K562 (cell line): ENCODE data around the gene RACK1. TPM values are rescaled to one million over a fixed set of nuclear protein-coding genes. Genes with fewer than 3 reads are reported as not detected.

Source experiments
- CBFB ChIP-seq: sonication (generic); formaldehyde crosslinking; IDR thresholded peaks from 2 replicates; pipeline ENCODE4 v1.4.0; 2020; ENCODE audit warnings: mild to moderate bottlenecking, missing genetic modification reagents
- CSDE1 ChIP-seq, 2 experiments: fragments of 450-650 bp; IDR thresholded peaks; 2 replicates each; pipeline ENCODE4 v1.6.1; 2016; ENCODE audit warnings: mild to moderate bottlenecking in 1 of 2
- FOXA3 ChIP-seq, 2 experiments: fragments of 450-650 bp in 1 of 2; sonication (generic) in 1 of 2; formaldehyde crosslinking; IDR thresholded peaks in 1 of 2; conservative IDR thresholded peaks in 1 of 2; 2 replicates each; pipeline versions ENCODE4 v1.4.0 to v1.8.0; 2020 to 2022; ENCODE audit warnings: mild to moderate bottlenecking in 2 of 2, missing genetic modification reagents in 1 of 2
- GTF2A2 ChIP-seq: IDR thresholded peaks from 2 replicates; pipeline ENCODE4 v1.6.1; 2016; ENCODE audit warnings: mild to moderate bottlenecking, missing genetic modification characterization, missing compliant biosample characterization
- HEY1 ChIP-seq: fragments of 250-450 bp; sonication (Bioruptor Pico); IDR thresholded peaks from 2 replicates; pipeline ENCODE4 v1.5.0; 2020; ENCODE audit warnings: mild to moderate bottlenecking, moderate library complexity, borderline replicate concordance
- HMG20A ChIP-seq: fragments of 450-650 bp; formaldehyde crosslinking; conservative IDR thresholded peaks from 2 replicates; pipeline ENCODE4 v1.4.0; 2020; ENCODE audit warnings: mild to moderate bottlenecking, mixed read lengths
- HNRNPH1 ChIP-seq: fragments of 200-400 bp; formaldehyde crosslinking; optimal IDR thresholded peaks from 2 replicates; pipeline ENCODE3; 2017; ENCODE audit warnings: low read depth, mild to moderate bottlenecking, low read length, moderate library complexity
- IFI16 ChIP-seq: fragments of 250-450 bp; sonication (Bioruptor Pico); IDR thresholded peaks from 2 replicates; pipeline ENCODE4 v2.1.2; 2022; ENCODE audit warnings: mild to moderate bottlenecking, inconsistent platforms
- MAFG ChIP-seq: fragments of 450-650 bp; conservative IDR thresholded peaks from 2 replicates; pipeline ENCODE4 v1.6.1; 2016; ENCODE audit warnings: missing genetic modification characterization, missing compliant biosample characterization
- MCM5 ChIP-seq: fragments of 450-650 bp; IDR thresholded peaks from 2 replicates; pipeline ENCODE4 v1.6.1; 2016; ENCODE audit warnings: low read depth
- NCOA1 ChIP-seq: fragments of 450-650 bp; IDR thresholded peaks from 2 replicates; pipeline ENCODE4 v1.6.1; 2016; ENCODE audit warnings: low read depth
- NFE2 ChIP-seq: IDR thresholded peaks from 2 replicates; pipeline ENCODE4 v1.6.1; 2014; ENCODE audit warnings: antibody characterized with exemption, low read depth
- PBX2 ChIP-seq, 2 experiments: IDR thresholded peaks in 1 of 2; conservative IDR thresholded peaks in 1 of 2; 2 replicates each; pipeline ENCODE4 v1.6.1; 2016; ENCODE audit warnings: low read depth in 2 of 2, mild to moderate bottlenecking in 1 of 2, missing compliant biosample characterization in 1 of 2, missing genetic modification characterization in 1 of 2, moderate library complexity in 1 of 2
- PCBP1 ChIP-seq: fragments of 200-400 bp; formaldehyde crosslinking; IDR thresholded peaks from 2 replicates; pipeline ENCODE4 v1.6.1; 2018; ENCODE audit warnings: mild to moderate bottlenecking, low read depth, low read length; ENCODE audit not compliant: poor library complexity, severe bottlenecking
- SIN3A ChIP-seq, 2 experiments: fragments of 150-350 bp in 1 of 2; IDR thresholded peaks; 2 replicates each; pipeline ENCODE4 v1.6.1; 2011 to 2016; ENCODE audit warnings: borderline replicate concordance in 2 of 2, low read depth in 2 of 2, low read length in 2 of 2, mild to moderate bottlenecking in 2 of 2, moderate library complexity in 2 of 2; ENCODE audit not compliant: control insufficient read depth in 1 of 2
- SNAPC5 ChIP-seq: fragments of 250-450 bp; sonication (Bioruptor Pico); IDR thresholded peaks from 2 replicates; pipeline ENCODE4 v1.8.0; 2021; ENCODE audit warnings: moderate library complexity, mild to moderate bottlenecking, inconsistent platforms
- TARDBP ChIP-seq: fragments of 450-650 bp; IDR thresholded peaks from 2 replicates; pipeline ENCODE4 v1.6.1; 2016
- THAP12 ChIP-seq: fragments of 250-450 bp; sonication (Bioruptor Pico); IDR thresholded peaks from 2 replicates; pipeline ENCODE4 v1.9.0; 2021; ENCODE audit warnings: mild to moderate bottlenecking, inconsistent platforms
- ZFX ChIP-seq: sonication (generic); formaldehyde crosslinking; IDR thresholded peaks from 2 replicates; pipeline ENCODE4 v1.8.0; 2022; ENCODE audit warnings: mild to moderate bottlenecking, missing genetic modification reagents, moderate library complexity
- ZNF143 ChIP-seq: sonication (generic); formaldehyde crosslinking; IDR thresholded peaks from 2 replicates; pipeline ENCODE4 v1.9.0; 2022; ENCODE audit warnings: mild to moderate bottlenecking, missing genetic modification reagents
- ZNF655 ChIP-seq: fragments of 250-450 bp; sonication (Bioruptor Pico); IDR thresholded peaks from 2 replicates; pipeline ENCODE4 v1.5.0; 2021
- ZNF717 ChIP-seq: fragments of 250-450 bp; sonication (Bioruptor Pico); IDR thresholded peaks from 2 replicates; pipeline ENCODE4 v1.5.0; 2021
- ZSCAN32 ChIP-seq: fragments of 450-650 bp; formaldehyde crosslinking; IDR thresholded peaks from 2 replicates; pipeline ENCODE4 v1.4.0; 2020; ENCODE audit warnings: mild to moderate bottlenecking, moderate library complexity
- polyA plus RNA-seq, 8 experiments: library from polyadenylated mRNA; depleted of rRNA in 4 of 8; stranded (reverse) in 5 of 8; unstranded in 3 of 8; fragments of >200 nt; fragmentation: Nextera tagmentation in 2 of 8; fragmentation: Illumina TruSeq in 1 of 8; extraction: Ambion mirVana in 2 of 8; extraction: Trizol in 1 of 8; gene quantifications; 2 replicates each; pipeline versions ENCODE4 v1.2.1 to v1.2.3, GENCODE V29; 2011 to 2014; ENCODE audit warnings: inconsistent platforms in 1 of 8, missing spikeins in 1 of 8
- total RNA-seq, 7 experiments: library from RNA; depleted of rRNA in 6 of 7; stranded (reverse); fragments of >200 nt in 6 of 7; fragmentation: Illumina TruSeq in 2 of 7; extraction: Trizol in 2 of 7; gene quantifications; 2 replicates each; pipeline versions ENCODE4 v1.2.1 to v1.2.3, GENCODE V29; 2011 to 2021; ENCODE audit warnings: low replicate concordance in 1 of 7

Gene RACK1
- total and polyA plus RNA-seq, 9 of the 15 experiments (the other 6 are each of a cell fraction or from before 2014, with no cell fraction given): 2,303 to 5,311 (median 3,833) TPM

GRCh38 chr5:181235689-181236366, 7.9 kb downstream of the RACK1 start (continued):
- TF ChIP-seq ZNF655 (CRISPR knock-in tag): no peak
- TF ChIP-seq FOXA3 (CRISPR knock-in tag; conservative IDR thresholded peaks at IDR 0.05 in 1 of 2, IDR thresholded peaks at IDR 0.05 in 1 of 2): no peak
- no peak for TF ChIP-seq PBX2 (CRISPR knock-in tag; IDR thresholded peaks at IDR 0.05; ENCODE audit: low read depth)
- TF ChIP-seq PBX2 (tag; conservative IDR thresholded peaks at IDR 0.05; ENCODE audit: low read depth): no peak
- no peak for TF ChIP-seq IFI16
- 0 out of 4 replicates have a peak, but pooled peaks of 1 of the 2 experiments have one; percentile 19 for TF ChIP-seq SIN3A (IDR thresholded peaks at IDR 0.05; ENCODE audit: borderline replicate concordance in 2 of 2, control insufficient read depth in 1 of 2, low read depth in 2 of 2, low read length in 2 of 2)
- no peak for TF ChIP-seq NCOA1
- TF ChIP-seq ZFX (CRISPR knock-in tag): no peak
- TF ChIP-seq TARDBP: no peak
- TF ChIP-seq HNRNPH1: no peak
- TF ChIP-seq NFE2: 0 out of 2 replicates have a peak, but pooled peaks have one; percentile 18
- 0 out of 2 replicates have a peak, but pooled peaks have one; percentile 19 for TF ChIP-seq THAP12 (CRISPR knock-in tag)
- TF ChIP-seq MAFG (tag): no peak
- TF ChIP-seq GTF2A2 (tag): no peak
- TF ChIP-seq CBFB (CRISPR knock-in tag): no peak
- no peak for TF ChIP-seq ZSCAN32 (CRISPR knock-in tag)
- no peak for TF ChIP-seq HMG20A (CRISPR knock-in tag)
- TF ChIP-seq CSDE1 (IDR thresholded peaks at IDR 0.05): no peak
- TF ChIP-seq HEY1 (CRISPR knock-in tag): no peak
- no peak for TF ChIP-seq MCM5
- TF ChIP-seq ZNF717 (CRISPR knock-in tag): no peak
- no peak for TF ChIP-seq PCBP1
- TF ChIP-seq SNAPC5 (CRISPR knock-in tag): no peak
- TF ChIP-seq ZNF143 (CRISPR knock-in tag): no peak
